HG02798 (cell line): ENCODE results near the gene PEAR1.

Experiments used
- ATAC-seq: cut with Tn5 transposase; IDR thresholded peaks from one replicate; pipeline ENCODE4 v1.9.1; 2021; ENCODE audit warnings: mild to moderate bottlenecking; ENCODE audit not compliant: unreplicated experiment, poor library complexity

Gene PEAR1

GRCh38 chr1:156897078-156897825 lies 3.7 kb downstream of the PEAR1 start:
- ATAC-seq, result no peak

DNA sequence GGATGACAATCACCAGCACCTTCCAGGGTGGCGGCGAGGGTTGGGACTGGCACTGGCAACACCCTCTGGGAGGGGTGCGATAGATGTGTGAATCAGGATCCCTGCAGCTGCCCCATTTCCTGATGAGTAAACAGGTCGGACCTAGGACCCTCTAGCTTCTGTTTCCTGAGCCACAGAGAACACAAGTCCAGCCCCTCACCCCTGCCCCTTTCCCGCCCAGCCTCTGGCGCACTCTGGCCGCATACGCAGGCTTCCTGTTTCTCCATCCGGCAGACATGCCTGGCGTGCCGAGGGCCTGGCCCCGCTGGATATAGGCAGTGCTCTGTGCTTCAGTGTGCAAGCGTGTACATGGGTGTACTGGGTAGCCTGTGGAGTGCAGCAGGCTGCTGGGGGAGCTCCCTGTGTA lies 4.6 kb downstream of the PEAR1 start:
- no peak for ATAC-seq

DNA sequence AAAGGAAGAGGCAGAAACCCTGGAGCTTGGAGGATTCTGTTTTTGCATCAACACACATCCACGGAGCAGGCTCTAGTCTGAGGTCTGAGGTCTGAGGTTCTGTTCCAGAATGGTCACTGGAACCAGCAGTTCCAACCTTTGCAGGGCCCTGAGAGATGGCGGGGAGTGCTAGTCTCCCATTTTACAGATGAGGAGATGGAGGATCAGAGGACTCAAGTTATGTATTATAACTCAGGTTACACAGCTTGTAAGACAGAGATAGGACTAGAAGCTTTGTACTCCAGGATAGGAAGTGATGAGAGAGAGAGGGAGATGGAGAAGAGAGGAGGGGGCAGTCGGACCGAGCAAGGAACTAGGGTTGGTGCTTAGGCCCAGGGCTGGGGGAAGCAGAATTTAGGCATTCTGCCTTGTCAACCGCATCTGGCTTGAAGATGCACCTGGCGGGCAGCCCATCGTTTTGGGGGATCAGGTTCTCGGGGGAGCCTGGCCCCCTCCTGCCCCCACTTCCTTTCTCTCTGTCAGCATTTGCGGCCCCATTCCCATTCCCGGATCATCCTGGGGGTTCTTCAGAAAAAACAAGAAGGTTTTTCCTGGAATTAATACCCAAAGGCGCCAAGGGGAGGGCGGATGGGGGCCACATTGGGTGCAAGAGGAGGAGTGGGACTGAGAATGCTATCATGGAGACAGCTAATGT lies 5.6 kb downstream of the PEAR1 start:
- no peak for ATAC-seq

- ATAC-seq, result no peak
These were observed 6.6 kb downstream of the PEAR1 start for GRCh38 chr1:156899956-156900718.

GRCh38 chr1:156900896-156901589 lies 7.5 kb downstream of the PEAR1 start:
- no peak for ATAC-seq

- no peak for ATAC-seq
These were observed 8.0 kb downstream of the PEAR1 start for GRCh38 chr1:156901590-156901900.

GRCh38 chr1:156901966-156902915 lies 8.7 kb downstream of the PEAR1 start:
- no peak for ATAC-seq

- no peak for ATAC-seq
These were observed 10.0 kb downstream of the PEAR1 start for GRCh38 chr1:156903328-156904091.

DNA sequence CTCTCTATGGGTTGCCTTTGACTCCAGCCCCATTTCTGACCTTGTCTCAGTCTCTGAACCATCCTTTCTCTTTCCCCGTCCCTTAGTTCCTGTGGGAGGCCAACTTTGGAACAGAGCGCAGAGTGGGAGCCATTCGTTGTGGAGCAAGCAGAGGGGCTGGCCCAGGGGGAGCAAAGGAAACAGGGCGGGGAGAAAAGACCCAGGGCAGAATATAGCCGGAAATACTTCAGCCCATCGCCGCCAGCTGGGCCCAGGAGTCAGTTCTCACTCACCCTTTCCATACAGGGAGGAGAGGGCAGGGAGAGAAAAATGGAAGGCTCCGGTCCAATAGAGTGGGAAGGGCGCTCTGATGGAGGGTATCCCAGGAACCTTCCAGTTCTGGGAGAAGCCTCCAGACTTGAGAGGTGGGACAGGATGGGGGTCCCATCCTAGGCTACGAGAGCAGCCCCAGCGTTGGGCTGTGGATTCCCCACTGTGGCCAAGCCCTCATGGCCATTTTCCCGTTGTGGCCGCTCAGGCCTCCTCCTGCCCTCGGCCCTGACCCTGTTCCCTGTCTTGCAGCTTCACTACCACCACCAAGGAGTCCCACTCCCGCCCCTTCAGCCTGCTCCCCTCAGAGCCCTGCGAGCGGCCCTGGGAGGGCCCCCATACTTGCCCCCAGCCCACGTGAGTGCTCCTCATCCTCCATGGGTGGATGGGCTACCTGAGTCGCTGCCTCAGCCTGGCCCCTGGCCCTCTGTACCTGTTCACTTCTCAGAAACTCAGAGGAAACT lies 10.9 kb downstream of the PEAR1 start:
- ATAC-seq, result no peak

DNA sequence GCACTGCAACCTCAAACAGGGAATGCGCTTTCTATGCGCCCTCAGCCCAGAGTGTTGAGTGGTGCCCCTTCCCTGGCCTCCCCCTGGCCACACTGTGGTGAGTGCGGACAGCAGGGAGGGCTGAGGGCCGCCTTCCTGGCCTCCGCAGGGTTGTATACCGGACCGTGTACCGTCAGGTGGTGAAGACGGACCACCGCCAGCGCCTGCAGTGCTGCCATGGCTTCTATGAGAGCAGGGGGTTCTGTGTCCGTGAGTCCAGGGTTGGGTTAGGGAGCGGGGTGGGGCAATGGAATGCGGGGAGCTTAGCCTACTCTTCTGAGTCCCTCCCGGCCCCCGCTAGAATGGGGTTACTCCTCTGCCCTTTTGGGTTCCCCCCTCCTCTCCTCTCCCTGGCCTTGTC lies 11.7 kb downstream of the PEAR1 start:
- ATAC-seq, result no peak

DNA sequence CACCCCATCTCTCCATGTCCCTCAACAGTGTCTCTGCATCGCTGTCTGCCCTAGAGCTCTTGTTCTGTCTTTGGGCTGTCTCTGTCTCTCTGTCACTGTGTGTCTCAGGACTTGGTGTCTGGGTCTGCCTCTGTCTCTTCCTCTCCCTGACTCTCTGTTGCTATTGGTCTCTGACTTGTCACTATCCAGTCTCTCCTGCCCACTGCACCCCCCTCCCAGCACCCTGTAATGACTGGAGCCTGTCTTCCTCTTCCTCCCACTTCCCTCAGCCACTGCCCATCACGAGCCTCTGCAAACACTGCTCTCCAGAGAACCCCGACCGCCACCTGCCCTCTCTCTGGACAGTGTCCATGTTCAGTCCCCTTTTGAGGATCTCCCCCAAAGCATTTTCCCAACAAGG lies 12.1 kb downstream of the PEAR1 start:
- no peak for ATAC-seq

GRCh38 chr1:156906206-156906906 lies 12.8 kb downstream of the PEAR1 start:
- ATAC-seq, result no peak

DNA sequence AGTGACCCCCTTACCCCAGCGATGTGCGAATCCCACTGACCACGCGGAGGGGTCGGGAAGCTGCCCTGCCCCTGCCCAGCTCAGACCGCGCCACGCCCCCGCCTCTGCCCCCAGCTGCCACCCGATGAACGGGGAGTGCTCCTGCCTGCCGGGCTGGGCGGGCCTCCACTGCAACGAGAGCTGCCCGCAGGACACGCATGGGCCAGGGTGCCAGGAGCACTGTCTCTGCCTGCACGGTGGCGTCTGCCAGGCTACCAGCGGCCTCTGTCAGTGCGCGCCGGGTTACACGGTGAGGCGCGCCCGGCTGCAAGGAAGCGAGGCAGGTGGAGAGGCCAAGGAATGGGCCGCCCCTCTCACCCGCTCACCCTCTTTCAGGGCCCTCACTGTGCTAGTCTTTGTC lies 15.0 kb downstream of the PEAR1 start:
- no peak for ATAC-seq

- ATAC-seq, result no peak
These were observed 15.4 kb downstream of the PEAR1 start for GRCh38 chr1:156908955-156909354.

- ATAC-seq, result no peak
These were observed 16.2 kb downstream of the PEAR1 start for GRCh38 chr1:156909671-156910070.

DNA sequence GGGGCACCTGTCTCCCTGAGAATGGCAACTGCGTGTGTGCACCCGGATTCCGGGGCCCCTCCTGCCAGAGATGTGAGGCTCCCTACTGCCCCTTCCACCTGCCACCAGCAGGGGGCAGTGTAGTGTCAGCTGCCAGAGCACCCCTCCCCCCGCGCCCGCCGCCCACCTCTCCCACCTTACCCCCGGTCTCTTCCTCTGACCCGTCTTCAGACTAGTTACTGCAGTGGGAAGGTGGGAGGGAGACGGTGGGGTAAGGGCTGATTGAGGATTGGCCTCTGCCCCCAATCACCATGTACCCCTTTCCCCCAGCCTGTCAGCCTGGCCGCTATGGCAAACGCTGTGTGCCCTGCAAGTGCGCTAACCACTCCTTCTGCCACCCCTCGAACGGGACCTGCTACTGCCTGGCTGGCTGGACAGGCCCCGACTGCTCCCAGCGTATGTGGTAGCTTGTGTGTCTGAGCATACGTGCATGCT lies 16.8 kb downstream of the PEAR1 start:
- ATAC-seq, result no peak

- ATAC-seq, result no peak
These were observed 18.2 kb downstream of the PEAR1 start for GRCh38 chr1:156911577-156912298.
